C4-2B (cell line): ENCODE results near the gene HOXB2.
"Not testable (repeated sequence)": the region's sequence is repeated elsewhere in the genome, so short reads cannot be mapped to it uniquely, and the experiment has no call there.

Source experiments
- H3K27ac ChIP-seq: fragments of 450-650 bp; 2 replicates; pipeline ENCODE4 v1.5.1; 2017
- ZFX ChIP-seq: fragments of 450-650 bp; IDR thresholded peaks from 2 replicates; pipeline ENCODE4 v1.6.1; 2017
- TF ChIP-seq, protein P1 (sequence below): fragments of 450-650 bp; conservative IDR thresholded peaks from 2 replicates; pipeline ENCODE4 v1.5.1; 2017; ENCODE audit warnings: mild to moderate bottlenecking

Gene HOXB2

DNA sequence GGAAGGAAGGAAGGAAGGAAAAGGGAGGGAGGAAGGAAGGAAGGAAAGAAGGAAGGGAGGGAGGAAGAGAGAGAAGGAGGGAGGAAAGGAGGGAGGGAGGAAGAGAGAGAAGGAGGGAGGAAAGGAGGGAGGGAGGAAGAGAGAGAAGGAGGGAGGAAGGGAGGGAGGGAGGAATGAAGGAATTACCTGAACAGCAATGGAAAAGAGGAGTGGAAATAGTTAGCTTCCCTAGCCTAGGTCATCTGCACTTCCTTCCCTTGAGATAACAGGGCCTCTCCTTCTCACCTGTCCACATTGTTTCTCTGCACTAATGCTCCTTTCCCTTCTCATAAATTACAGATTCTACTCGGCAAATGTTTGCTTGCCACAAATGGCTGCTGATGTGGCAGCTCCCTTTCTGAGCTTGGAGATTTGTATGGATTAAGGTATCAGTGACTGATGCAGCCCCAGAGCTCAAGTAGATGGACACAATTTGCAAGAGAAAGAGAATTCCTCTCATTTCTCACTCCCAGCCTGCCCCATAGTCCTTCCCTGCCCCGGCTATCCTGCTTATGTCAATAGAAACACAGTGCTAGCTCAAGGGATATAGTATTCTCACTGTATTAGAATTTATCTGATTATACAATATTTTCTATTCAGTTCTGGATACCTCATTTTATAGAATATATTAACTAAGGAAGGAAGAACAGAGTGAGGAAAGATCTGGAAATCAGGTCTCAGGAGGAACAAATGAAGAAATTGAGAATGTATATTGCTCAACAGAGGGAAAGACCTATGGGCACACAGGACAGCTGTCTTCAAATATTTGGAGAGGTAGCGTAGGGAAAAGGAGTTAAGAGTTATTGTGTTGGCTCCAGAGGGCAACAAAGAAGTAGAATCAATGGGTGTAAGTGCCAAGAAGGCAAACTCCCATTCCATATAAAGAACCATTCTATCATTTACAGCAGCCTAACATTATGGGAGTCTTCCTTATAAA lies 28.7 kb downstream of the HOXB2 start:
- TF ChIP-seq, protein P1, sequence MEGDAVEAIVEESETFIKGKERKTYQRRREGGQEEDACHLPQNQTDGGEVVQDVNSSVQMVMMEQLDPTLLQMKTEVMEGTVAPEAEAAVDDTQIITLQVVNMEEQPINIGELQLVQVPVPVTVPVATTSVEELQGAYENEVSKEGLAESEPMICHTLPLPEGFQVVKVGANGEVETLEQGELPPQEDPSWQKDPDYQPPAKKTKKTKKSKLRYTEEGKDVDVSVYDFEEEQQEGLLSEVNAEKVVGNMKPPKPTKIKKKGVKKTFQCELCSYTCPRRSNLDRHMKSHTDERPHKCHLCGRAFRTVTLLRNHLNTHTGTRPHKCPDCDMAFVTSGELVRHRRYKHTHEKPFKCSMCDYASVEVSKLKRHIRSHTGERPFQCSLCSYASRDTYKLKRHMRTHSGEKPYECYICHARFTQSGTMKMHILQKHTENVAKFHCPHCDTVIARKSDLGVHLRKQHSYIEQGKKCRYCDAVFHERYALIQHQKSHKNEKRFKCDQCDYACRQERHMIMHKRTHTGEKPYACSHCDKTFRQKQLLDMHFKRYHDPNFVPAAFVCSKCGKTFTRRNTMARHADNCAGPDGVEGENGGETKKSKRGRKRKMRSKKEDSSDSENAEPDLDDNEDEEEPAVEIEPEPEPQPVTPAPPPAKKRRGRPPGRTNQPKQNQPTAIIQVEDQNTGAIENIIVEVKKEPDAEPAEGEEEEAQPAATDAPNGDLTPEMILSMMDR: no peak
- no peak for TF ChIP-seq ZFX
- H3K27ac ChIP-seq: no peak overlapping the region

DNA sequence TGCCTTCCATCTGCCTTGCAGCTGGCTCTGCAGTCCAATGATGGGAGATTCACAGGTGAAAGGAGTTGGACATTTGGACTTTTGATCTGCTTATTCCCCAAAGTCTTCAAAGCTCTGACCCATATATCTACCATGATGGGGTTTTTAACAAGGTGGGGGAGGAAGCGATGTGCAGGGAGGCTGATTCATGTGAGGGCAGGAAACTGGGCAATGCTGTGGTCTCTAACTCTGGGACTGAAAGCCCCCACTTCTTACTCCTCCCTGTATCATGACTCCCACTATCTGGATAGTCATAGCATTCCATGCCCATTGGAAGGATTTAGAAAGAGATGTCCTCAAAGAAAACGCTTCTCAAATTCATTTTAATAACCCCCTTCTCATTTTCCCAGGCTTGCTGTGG lies 30.4 kb downstream of the HOXB2 start:
- TF ChIP-seq ZFX: no peak
- TF ChIP-seq, protein P1: no peak
- H3K27ac ChIP-seq: no peak overlapping the region

DNA sequence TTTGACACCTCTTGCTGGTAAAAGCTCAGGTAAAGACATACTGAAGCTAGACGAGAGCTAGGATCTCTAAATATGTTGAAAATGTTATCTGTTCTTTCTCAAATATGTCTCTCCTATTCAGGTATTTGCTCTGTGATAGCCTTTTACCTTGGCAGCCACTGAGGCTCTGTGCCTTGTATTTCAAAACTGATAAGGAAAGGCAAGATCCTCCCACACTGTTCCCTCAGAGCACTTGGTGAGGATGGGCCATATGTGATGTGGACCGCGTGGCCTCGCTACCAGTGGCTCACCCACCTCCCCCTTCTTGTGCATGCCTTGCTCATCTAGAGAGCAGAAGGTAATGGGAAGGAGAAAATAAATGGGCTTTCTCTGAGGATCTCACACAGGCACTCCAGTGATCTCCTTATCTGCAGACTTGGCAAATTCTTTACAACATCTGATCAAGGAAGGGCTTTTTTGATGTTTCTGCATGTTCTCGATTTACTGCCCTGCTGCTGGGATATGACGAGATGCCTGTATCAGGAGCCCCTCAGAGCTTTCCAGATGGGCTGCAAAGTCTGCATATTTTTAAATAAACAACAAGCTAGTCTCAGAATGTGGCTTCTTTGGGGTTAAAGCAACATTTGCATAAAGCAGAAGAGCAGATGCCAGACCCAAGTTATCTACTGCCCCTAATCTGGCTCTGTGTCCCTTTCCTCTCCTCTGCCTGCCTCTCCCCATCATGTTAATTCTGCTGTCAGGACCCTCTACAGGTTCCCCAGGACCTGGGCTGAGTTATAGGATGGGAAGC lies 31.0 kb downstream of the HOXB2 start:
- no peak overlapping the region for H3K27ac ChIP-seq
- TF ChIP-seq, protein P1: no peak
- no peak for TF ChIP-seq ZFX

DNA sequence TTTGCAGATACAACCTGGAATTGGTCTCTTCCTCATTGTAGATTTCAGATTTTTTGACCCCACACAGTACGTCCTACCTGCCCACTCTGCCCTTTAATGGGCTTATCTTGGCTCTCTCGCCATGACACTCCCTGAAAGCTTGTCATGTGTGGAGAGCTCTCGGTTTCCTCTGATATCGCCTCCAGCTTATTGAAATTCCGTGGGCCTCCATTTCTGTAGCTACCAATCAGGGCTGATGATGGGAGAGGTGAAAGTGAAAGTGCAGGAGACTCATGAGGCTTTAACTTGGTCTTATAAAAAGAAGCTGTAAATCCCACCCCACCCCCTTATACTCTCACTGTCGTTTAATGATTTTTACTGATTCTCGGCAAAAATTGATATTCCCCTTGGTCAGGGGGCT lies 31.8 kb downstream of the HOXB2 start:
- TF ChIP-seq, protein P1: no peak
- TF ChIP-seq ZFX: no peak
- H3K27ac ChIP-seq: no peak overlapping the region

DNA sequence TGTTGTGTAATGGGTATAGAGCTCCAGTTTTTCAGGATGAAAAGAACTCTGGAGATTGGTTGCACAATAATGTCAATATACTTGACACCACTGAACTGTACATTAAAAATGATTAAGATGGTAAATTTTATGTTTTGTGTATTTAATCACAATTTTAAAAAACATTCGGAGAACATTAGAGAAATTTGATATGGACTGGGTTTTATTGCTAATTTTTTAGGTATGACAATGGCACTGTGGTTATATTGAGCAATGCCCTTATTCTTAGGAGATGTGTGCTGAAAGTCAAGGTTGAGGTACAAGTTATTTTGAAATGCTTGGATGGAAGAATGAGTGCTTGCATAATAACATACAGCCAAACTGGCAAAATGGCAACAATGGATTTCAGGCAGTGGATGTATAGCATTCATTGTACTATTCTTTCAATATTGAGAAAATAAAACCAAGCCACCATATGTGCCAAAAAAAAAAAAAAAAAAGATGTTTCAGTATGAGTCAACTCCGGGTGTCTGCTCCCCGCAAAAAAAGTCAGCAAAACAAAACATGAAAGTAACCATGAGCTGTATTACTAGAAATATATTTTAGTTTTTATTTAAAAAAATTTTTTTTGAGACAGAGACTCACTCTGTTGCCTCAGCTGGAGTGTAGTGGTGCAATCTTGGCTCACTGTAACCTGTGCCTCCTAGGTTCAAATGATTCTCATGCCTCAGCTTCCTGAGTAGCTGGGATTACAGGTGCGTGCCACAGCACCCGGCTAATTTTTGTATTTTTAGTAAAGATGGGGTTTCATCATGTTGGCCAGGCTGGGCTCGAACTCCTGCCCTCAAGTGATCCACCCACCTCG lies 33.9 kb downstream of the HOXB2 start:
- no peak for TF ChIP-seq ZFX
- TF ChIP-seq, protein P1: no peak
- no peak overlapping the region for H3K27ac ChIP-seq

DNA sequence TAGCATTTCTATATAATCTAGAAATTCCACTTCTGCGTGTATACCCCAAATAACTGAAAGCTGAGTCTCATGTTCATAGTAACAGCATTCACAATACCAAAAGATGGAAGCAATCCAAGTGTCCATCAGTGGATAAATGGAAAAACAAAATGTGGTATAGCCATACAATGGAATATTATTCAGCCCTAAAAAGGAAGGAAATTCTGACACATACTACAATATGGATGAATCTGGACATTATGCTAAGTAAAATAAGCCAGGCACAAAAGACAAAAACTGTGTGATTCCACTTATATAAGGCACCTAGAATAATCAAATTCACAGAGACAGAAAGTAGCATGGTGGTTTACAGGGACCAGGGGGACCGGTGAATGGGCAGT lies 34.5 kb downstream of the HOXB2 start:
- no peak for TF ChIP-seq ZFX
- TF ChIP-seq, protein P1: no peak
- no peak overlapping the region for H3K27ac ChIP-seq

DNA sequence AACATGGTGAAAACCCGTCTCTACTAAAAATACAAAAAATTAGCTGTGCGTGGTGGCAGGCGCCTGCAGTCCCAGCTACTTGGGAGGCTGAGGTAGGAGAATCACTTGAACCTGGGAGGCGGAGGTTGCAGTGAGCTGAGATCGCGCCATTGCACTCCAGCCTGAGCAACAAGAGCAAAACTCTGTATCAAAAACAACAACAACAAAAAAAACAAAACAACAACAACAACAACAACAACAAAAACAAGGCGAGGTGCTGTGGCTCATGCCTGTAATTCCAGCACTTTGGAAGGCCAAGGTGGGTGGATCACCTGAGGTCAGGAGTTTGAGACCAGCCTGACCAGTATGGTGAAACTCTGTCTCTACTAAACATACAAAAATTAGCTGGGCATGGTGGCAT lies 35.2 kb downstream of the HOXB2 start:
- not testable (repeated sequence) for H3K27ac ChIP-seq
